ENCODE measurements around the gene XYLT1. TPM values are rescaled to one million over a fixed set of nuclear protein-coding genes. Genes with fewer than 3 reads are reported as not detected.

XYLT1 gene
- total RNA-seq, 1 experiment from 2014 or later = not detected

- POLR2A ChIA-PET (ENCODE audit: unreplicated experiment) = no interaction called here
- no peak for TF ChIP-seq EZH2 (IDR thresholded peaks at IDR 0.05; ENCODE audit: low read length, unreplicated experiment)
- no peak for TF ChIP-seq EZH2phosphoT487 (IDR thresholded peaks at IDR 0.05; ENCODE audit: borderline replicate concordance, low read length)
- TF ChIP-seq CTCF (conservative IDR thresholded peaks at IDR 0.05; ENCODE audit: low read depth, low read length) = no peak
- intact Hi-C loops (cut with micrococcal nuclease) = no loop called here
- Histone ChIP-seq H4K20me1 (ENCODE audit: low read length) (no peaks in the 10 kb centered on the region), H3K27ac (ENCODE audit: low read length) (no peak overlapping the region), H3K9ac (ENCODE audit: low read length) (no peak overlapping the region), H3K4me2 (ENCODE audit: low read length) (no peak overlapping the region), H3K36me3 (ENCODE audit: low read depth, low read length) (no peaks in the 10 kb centered on the region), H3K27me3 (ENCODE audit: low read length) (no peaks in the 10 kb centered on the region), H3K9me3 (ENCODE audit: low read length) (no peaks in the 10 kb centered on the region), H2AFZ (ENCODE audit: low read length) (no peak overlapping the region), H3K4me3 (ENCODE audit: low read length) (no peak overlapping the region), H3K9me2 (replicated peaks; ENCODE audit: low read length) (no peaks in the 10 kb centered on the region), H3K79me2 (ENCODE audit: low read length) (no peaks in the 10 kb centered on the region), H3F3A (ENCODE audit: low read length, unreplicated experiment) (no peaks in the 10 kb centered on the region), H3K4me1 (ENCODE audit: insufficient read depth, low read length) (no peaks in the 10 kb centered on the region)
- CTCF ChIA-PET = no interaction called here
- no TSS peak for BruUV-seq (replicated peaks)
- no peak for DNase-seq
- ATAC-seq = no peak
Measured at GRCh38 chr16:17215306-17215705, 255.5 kb downstream of the XYLT1 start.

GRCh38 chr16:17213974-17214373 is 256.8 kb downstream of the XYLT1 start:
- intact Hi-C loops (cut with micrococcal nuclease) = no loop called here
- CTCF ChIA-PET = no interaction called here
- no peak for TF ChIP-seq CTCF (conservative IDR thresholded peaks at IDR 0.05; ENCODE audit: low read depth, low read length)
- TF ChIP-seq EZH2phosphoT487 (IDR thresholded peaks at IDR 0.05; ENCODE audit: borderline replicate concordance, low read length) = no peak
- TF ChIP-seq EZH2 (IDR thresholded peaks at IDR 0.05; ENCODE audit: low read length, unreplicated experiment) = no peak

GRCh38 chr16:17213025-17213424 is 257.7 kb downstream of the XYLT1 start:
- Histone ChIP-seq H3K9ac (ENCODE audit: low read length) (no peak overlapping the region), H3F3A (ENCODE audit: low read length, unreplicated experiment) (no peaks in the 10 kb centered on the region), H3K9me2 (replicated peaks; ENCODE audit: low read length) (no peaks in the 10 kb centered on the region), H2AFZ (ENCODE audit: low read length) (no peak overlapping the region), H3K79me2 (ENCODE audit: low read length) (no peaks in the 10 kb centered on the region), H3K4me2 (ENCODE audit: low read length) (no peak overlapping the region), H4K20me1 (ENCODE audit: low read length) (no peaks in the 10 kb centered on the region), H3K9me3 (ENCODE audit: low read length) (no peaks in the 10 kb centered on the region), H3K27ac (ENCODE audit: low read length) (no peak overlapping the region), H3K4me3 (ENCODE audit: low read length) (no peak overlapping the region), H3K36me3 (ENCODE audit: low read depth, low read length) (no peaks in the 10 kb centered on the region), H3K4me1 (ENCODE audit: insufficient read depth, low read length) (no peaks in the 10 kb centered on the region), H3K27me3 (ENCODE audit: low read length) (no peaks in the 10 kb centered on the region)
- ChIA-PET POLR2A (ENCODE audit: unreplicated experiment) (no interaction called here), CTCF (no interaction called here)
- TF ChIP-seq EZH2 (IDR thresholded peaks at IDR 0.05; ENCODE audit: low read length, unreplicated experiment) (no peak), EZH2phosphoT487 (IDR thresholded peaks at IDR 0.05; ENCODE audit: borderline replicate concordance, low read length) (no peak)
- ATAC-seq (no peak), DNase-seq (no peak)
- no TSS peak for BruUV-seq (replicated peaks)
- intact Hi-C loops (cut with micrococcal nuclease) = no loop called here

More at GRCh38 chr16:17213974-17214373, 256.8 kb downstream of the XYLT1 start:
- POLR2A ChIA-PET (ENCODE audit: unreplicated experiment) = no interaction called here
- H3K9ac ChIP-seq (ENCODE audit: low read length) = no peak overlapping the region
- no TSS peak for BruUV-seq (replicated peaks)
- no peak overlapping the region for H2AFZ ChIP-seq (ENCODE audit: low read length)
- no peak for DNase-seq
- no peaks in the 10 kb centered on the region for H3K79me2 ChIP-seq (ENCODE audit: low read length)
- H3K9me2 ChIP-seq (replicated peaks; ENCODE audit: low read length) = no peaks in the 10 kb centered on the region
- H3K9me3 ChIP-seq (ENCODE audit: low read length) = no peaks in the 10 kb centered on the region
- no peaks in the 10 kb centered on the region for H3F3A ChIP-seq (ENCODE audit: low read length, unreplicated experiment)
- H3K4me3 ChIP-seq (ENCODE audit: low read length) = no peak overlapping the region
- no peak for ATAC-seq
- H3K27me3 ChIP-seq (ENCODE audit: low read length) = no peaks in the 10 kb centered on the region
- no peaks in the 10 kb centered on the region for H3K4me1 ChIP-seq (ENCODE audit: insufficient read depth, low read length)
- H4K20me1 ChIP-seq (ENCODE audit: low read length) = no peaks in the 10 kb centered on the region
- H3K27ac ChIP-seq (ENCODE audit: low read length) = no peak overlapping the region
- no peaks in the 10 kb centered on the region for H3K36me3 ChIP-seq (ENCODE audit: low read depth, low read length)
- no peak overlapping the region for H3K4me2 ChIP-seq (ENCODE audit: low read length)
